Measurements from ENCODE around the gene RUVBL2. TPM values are rescaled to one million over a fixed set of nuclear protein-coding genes. Genes with fewer than 3 reads are reported as not detected.
"Not testable (repeated sequence)": the region's sequence is repeated elsewhere in the genome, so short reads cannot be mapped to it uniquely, and the experiment has no call there.

Gene RUVBL2
- total RNA-seq, 1 experiment from 2014 or later = 130 TPM

DNA sequence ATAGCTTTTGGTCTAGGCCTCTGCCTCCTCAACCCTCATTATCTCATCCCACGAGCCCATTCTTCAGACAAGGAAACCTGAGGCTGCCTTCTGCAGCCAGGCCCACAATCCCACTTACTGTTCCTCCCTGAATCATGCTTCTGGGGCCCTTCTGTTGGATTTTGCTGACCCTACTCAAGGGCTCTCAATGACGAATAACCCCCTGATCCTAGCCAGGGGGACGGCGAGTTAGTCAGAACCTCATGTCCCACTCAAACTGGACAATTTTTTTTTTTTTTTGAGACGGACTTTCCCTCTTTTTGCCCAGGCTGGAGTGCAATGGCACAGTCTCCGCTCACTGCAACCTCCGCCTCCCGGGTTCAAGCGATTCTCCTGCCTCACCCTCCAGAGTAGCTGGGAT, 28.4 kb downstream of the RUVBL2 start:
- TF ChIP-seq, protein P1, sequence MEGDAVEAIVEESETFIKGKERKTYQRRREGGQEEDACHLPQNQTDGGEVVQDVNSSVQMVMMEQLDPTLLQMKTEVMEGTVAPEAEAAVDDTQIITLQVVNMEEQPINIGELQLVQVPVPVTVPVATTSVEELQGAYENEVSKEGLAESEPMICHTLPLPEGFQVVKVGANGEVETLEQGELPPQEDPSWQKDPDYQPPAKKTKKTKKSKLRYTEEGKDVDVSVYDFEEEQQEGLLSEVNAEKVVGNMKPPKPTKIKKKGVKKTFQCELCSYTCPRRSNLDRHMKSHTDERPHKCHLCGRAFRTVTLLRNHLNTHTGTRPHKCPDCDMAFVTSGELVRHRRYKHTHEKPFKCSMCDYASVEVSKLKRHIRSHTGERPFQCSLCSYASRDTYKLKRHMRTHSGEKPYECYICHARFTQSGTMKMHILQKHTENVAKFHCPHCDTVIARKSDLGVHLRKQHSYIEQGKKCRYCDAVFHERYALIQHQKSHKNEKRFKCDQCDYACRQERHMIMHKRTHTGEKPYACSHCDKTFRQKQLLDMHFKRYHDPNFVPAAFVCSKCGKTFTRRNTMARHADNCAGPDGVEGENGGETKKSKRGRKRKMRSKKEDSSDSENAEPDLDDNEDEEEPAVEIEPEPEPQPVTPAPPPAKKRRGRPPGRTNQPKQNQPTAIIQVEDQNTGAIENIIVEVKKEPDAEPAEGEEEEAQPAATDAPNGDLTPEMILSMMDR (conservative IDR thresholded peaks at IDR 0.05) = no peak
- H3K9ac ChIP-seq (ENCODE audit: extremely low read depth, insufficient read length, low read length) = no peak overlapping the region
- no peak overlapping the region for H3K23ac ChIP-seq (ENCODE audit: insufficient read length, low read depth, low read length)
- H2AFZ ChIP-seq (ENCODE audit: low read length) = no peak overlapping the region
- H2BK15ac ChIP-seq (ENCODE audit: low read depth, low read length) = no peak overlapping the region
- H3T11ph ChIP-seq (ENCODE audit: low read length) = no peak overlapping the region
- no peak overlapping the region for H3K27ac ChIP-seq (ENCODE audit: insufficient read length, low read depth, low read length)
- H3K79me1 ChIP-seq (ENCODE audit: insufficient read depth, low read depth, low read length, poor library complexity, severe bottlenecking) = no peaks in the 10 kb centered on the region
- H3K4me1 Mint-ChIP-seq = peaks cover 15 to 33% of the 10 kb centered on the region in 2 experiments
- no peak overlapping the region for H2BK20ac ChIP-seq (ENCODE audit: low read depth, low read length, poor library complexity, severe bottlenecking)
- H3K27me3 Mint-ChIP-seq (ENCODE audit: low read depth) = peaks cover 49% of the 10 kb centered on the region
- no peak overlapping the region for H4K8ac ChIP-seq (replicated peaks; ENCODE audit: insufficient read length, low read depth, low read length)
- H3K9me3 Mint-ChIP-seq = peaks cover 0 to 1% of the 10 kb centered on the region in 2 experiments; a peak in 2 of 5 replicates
- H3K4me3 Mint-ChIP-seq = no peak overlapping the region
- peaks cover 8% of the 10 kb centered on the region for H3K23me2 ChIP-seq (ENCODE audit: insufficient read length, low read depth, low read length, poor library complexity, severe bottlenecking)
- H2AK5ac ChIP-seq (ENCODE audit: insufficient read length, low read length) = no peak overlapping the region
- H3K14ac ChIP-seq (ENCODE audit: insufficient read depth, low read length) = no peak overlapping the region
- H3K4me1 ChIP-seq (ENCODE audit: insufficient read depth, low read length) = peaks cover 4% of the 10 kb centered on the region; the same call in 1 of the 2 replicates
- H3K4ac ChIP-seq (ENCODE audit: low read depth, low read length) = no peak overlapping the region
- DNase-seq = no peak
- no peaks in the 10 kb centered on the region for H3K79me2 ChIP-seq (ENCODE audit: insufficient read depth, low read length)
- no peak overlapping the region for H2BK12ac ChIP-seq (ENCODE audit: insufficient read length, low read depth, low read length)
- no peaks in the 10 kb centered on the region; the same call in 1 of the 2 replicates for H3K27me3 ChIP-seq (ENCODE audit: insufficient read depth, low read length)
- H4K91ac ChIP-seq (ENCODE audit: insufficient read length, low read depth, low read length) = no peak overlapping the region
- H3K27ac Mint-ChIP-seq = no peak overlapping the region
- no peak overlapping the region for H3K4me2 ChIP-seq (ENCODE audit: insufficient read depth, insufficient read length, low read length)
- no CpG with 5 or more reads among the region's 9 CpGs for WGBS (ENCODE audit: extremely low coverage, insufficient read length, low lambda C conversion rate)
- no peak overlapping the region for H3K56ac ChIP-seq (ENCODE audit: insufficient read length, low read depth, low read length)
- no peaks in the 10 kb centered on the region for H4K20me1 ChIP-seq (ENCODE audit: control insufficient read depth, insufficient read depth, insufficient read length)
- no peak overlapping the region for H4K5ac ChIP-seq (ENCODE audit: insufficient read length, low read depth, low read length)
- no peak overlapping the region for H2BK120ac ChIP-seq (ENCODE audit: low read depth, low read length, poor library complexity, severe bottlenecking)
- no peak overlapping the region for H2BK5ac ChIP-seq (ENCODE audit: insufficient read length, low read length)
- H3K9me3 ChIP-seq (ENCODE audit: control insufficient read depth, low read depth, low read length) = no peaks in the 10 kb centered on the region
- H3K18ac ChIP-seq (ENCODE audit: insufficient read length, low read depth, low read length) = no peak overlapping the region
- peaks cover 0 to 4% (median 1%) of the 10 kb centered on the region in 3 experiments; a peak in 3 of 7 replicates for H3K36me3 Mint-ChIP-seq (ENCODE audit: insufficient read depth in 1 of 3, low read depth in 3 of 3)

DNA sequence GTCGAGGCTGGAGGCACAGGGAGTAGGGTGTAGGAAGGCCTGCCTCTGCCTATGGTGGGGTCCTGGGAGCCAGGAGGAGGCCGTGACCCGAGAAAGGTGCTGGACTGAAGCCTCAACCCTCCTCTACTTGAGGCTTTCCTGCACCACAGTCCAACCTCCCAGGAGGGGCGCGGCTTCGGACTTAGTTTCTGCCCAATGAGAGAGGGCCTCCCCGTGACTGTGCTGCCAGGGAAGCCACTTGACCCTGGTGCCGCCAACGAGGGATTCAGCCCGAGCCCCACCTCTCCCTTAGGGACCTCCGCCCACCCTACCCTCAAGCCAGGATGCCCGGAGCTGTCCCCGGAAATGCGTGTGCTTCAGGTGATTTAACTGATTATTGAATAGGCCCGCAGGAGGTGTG, 30.5 kb downstream of the RUVBL2 start, which contains the start of gene CGB3:
TSS of gene CGB3 (minus strand) at position 101 of the 400 bp plus-strand sequence. CDS start 362 bp downstream, outside the sequence.
- H2BK15ac ChIP-seq (ENCODE audit: low read depth, low read length); H3K79me1 ChIP-seq (ENCODE audit: insufficient read depth, low read depth, low read length, poor library complexity, severe bottlenecking); H3K27me3 ChIP-seq (ENCODE audit: insufficient read depth, low read length); H4K8ac ChIP-seq (replicated peaks; ENCODE audit: insufficient read length, low read depth, low read length); DNase-seq; H3K4ac ChIP-seq (ENCODE audit: low read depth, low read length); H2BK120ac ChIP-seq (ENCODE audit: low read depth, low read length, poor library complexity, severe bottlenecking); H3K9me3 Mint-ChIP-seq; H3K9me3 ChIP-seq (ENCODE audit: control insufficient read depth, low read depth, low read length); H3K9ac ChIP-seq (ENCODE audit: extremely low read depth, insufficient read length, low read length); H2BK12ac ChIP-seq (ENCODE audit: insufficient read length, low read depth, low read length); H4K5ac ChIP-seq (ENCODE audit: insufficient read length, low read depth, low read length); H3K56ac ChIP-seq (ENCODE audit: insufficient read length, low read depth, low read length); H3K79me2 ChIP-seq (ENCODE audit: insufficient read depth, low read length); H4K20me1 ChIP-seq (ENCODE audit: control insufficient read depth, insufficient read depth, insufficient read length); H3K4me2 ChIP-seq (ENCODE audit: insufficient read depth, insufficient read length, low read length); H2BK5ac ChIP-seq (ENCODE audit: insufficient read length, low read length); H3K23ac ChIP-seq (ENCODE audit: insufficient read length, low read depth, low read length); H3K36me3 Mint-ChIP-seq (ENCODE audit: insufficient read depth in 1 of 3, low read depth in 3 of 3); H2BK20ac ChIP-seq (ENCODE audit: low read depth, low read length, poor library complexity, severe bottlenecking); H2AK5ac ChIP-seq (ENCODE audit: insufficient read length, low read length); H3K27ac ChIP-seq (ENCODE audit: insufficient read length, low read depth, low read length); H2AFZ ChIP-seq (ENCODE audit: low read length); H4K91ac ChIP-seq (ENCODE audit: insufficient read length, low read depth, low read length); H3K18ac ChIP-seq (ENCODE audit: insufficient read length, low read depth, low read length); H3K4me1 ChIP-seq (ENCODE audit: insufficient read depth, low read length); H3K14ac ChIP-seq (ENCODE audit: insufficient read depth, low read length); H3K23me2 ChIP-seq (ENCODE audit: insufficient read length, low read depth, low read length, poor library complexity, severe bottlenecking); H3T11ph ChIP-seq (ENCODE audit: low read length); H3K27ac Mint-ChIP-seq; H3K4me3 Mint-ChIP-seq: not testable (repeated sequence)
- peaks cover 12 to 20% of the 10 kb centered on the region in 2 experiments for H3K4me1 Mint-ChIP-seq
- peaks cover 42% of the 10 kb centered on the region for H3K27me3 Mint-ChIP-seq (ENCODE audit: low read depth)
- no CpG with 5 or more reads among the region's 15 CpGs for WGBS (ENCODE audit: extremely low coverage, insufficient read length, low lambda C conversion rate)

Data from H9 (cell line).